Liver (tissue), 3 donors: ENCODE measurements around the gene FAM53B.

ENCODE experiments used
- ATF3 ChIP-seq: IDR thresholded peaks from 2 replicates; pipeline ENCODE4 v1.6.1; 2016; ENCODE audit warnings: antibody characterized with exemption
- CTCF ChIP-seq: fragments of 150-350 bp; IDR thresholded peaks from 2 replicates; pipeline ENCODE4 v1.5.1; 2017; ENCODE audit warnings: improper control_type of control experiment, low read depth, low read length; ENCODE audit not compliant: missing input control
- FOXA1 ChIP-seq: IDR thresholded peaks from 2 replicates; pipeline ENCODE4 v1.6.1; 2016; ENCODE audit warnings: antibody characterized with exemption
- GABPA ChIP-seq, 2 donors: IDR thresholded peaks in 1 of 2; conservative IDR thresholded peaks in 1 of 2; 2 replicates each; pipeline ENCODE4 v1.6.1; 2016; ENCODE audit warnings: antibody characterized with exemption in 2 of 2, mild to moderate bottlenecking in 1 of 2, moderate library complexity in 1 of 2
- HNF4G ChIP-seq: IDR thresholded peaks from 2 replicates; pipeline ENCODE4 v1.6.1; 2016; ENCODE audit warnings: antibody characterized with exemption
- MAX ChIP-seq: IDR thresholded peaks from 2 replicates; pipeline ENCODE4 v1.6.1; 2016; ENCODE audit warnings: antibody characterized with exemption
- TAF1 ChIP-seq: conservative IDR thresholded peaks from 2 replicates; pipeline ENCODE4 v1.6.1; 2016; ENCODE audit warnings: antibody characterized with exemption, mild to moderate bottlenecking
- YY1 ChIP-seq: IDR thresholded peaks from 2 replicates; pipeline ENCODE4 v1.6.1; 2016; ENCODE audit warnings: antibody characterized with exemption, mild to moderate bottlenecking
- donor health status: healthy.
- donor health status: healthy.

GRCh38 chr10:124605856-124606812, 138.0 kb downstream of the FAM53B start:
- TF ChIP-seq CTCF (no peak), FOXA1 (no peak), GABPA (IDR thresholded peaks at IDR 0.05 in 1 of 2, conservative IDR thresholded peaks at IDR 0.05 in 1 of 2) (no peak), ATF3 (no peak), HNF4G (no peak), MAX (no peak), TAF1 (no peak), YY1 (no peak)
